H1 (cell line): ENCODE measurements around the gene MMP19. TPM values are rescaled to one million over a fixed set of nuclear protein-coding genes. Genes with fewer than 3 reads are reported as not detected.

Experiments
- SP2 ChIP-seq: IDR thresholded peaks from 2 replicates; pipeline ENCODE4 v1.6.1; 2012; ENCODE audit warnings: mild to moderate bottlenecking, low read length, inconsistent platforms
- polyA plus RNA-seq, 7 experiments: library from polyadenylated mRNA; depleted of rRNA in 3 of 7; stranded (reverse) in 5 of 7; unstranded in 2 of 7; fragments of >200 nt in 5 of 7; fragments of 200-250 nt in 2 of 7; gene quantifications; 1 replicate in 5 of 7; 2 replicates in 1 of 7; 4 replicates in 1 of 7; pipeline versions ENCODE4 v1.2.1 to v1.2.3, GENCODE V29; 2011 to 2013; ENCODE audit warnings: missing spikeins in 2 of 7, mixed read lengths in 2 of 7
- total RNA-seq: library from RNA; stranded (reverse); fragmentation: NEBNext Ultra II Directional; extraction: Animal tissue kit (Norgen Biotek cat#: 25700); gene quantifications from 2 replicates; pipeline ENCODE4 v1.2.1, GENCODE V29; 2021
- TF ChIP-seq, protein P1 (sequence below): IDR thresholded peaks from 2 replicates; pipeline ENCODE4 v1.6.1; 2012; ENCODE audit warnings: inconsistent platforms

MMP19 gene
- total and polyA plus RNA-seq, 2 of the 8 experiments (the other 6 are each of a cell fraction or from before 2014, with no cell fraction given), result 2.7 to 3.3 TPM

DNA sequence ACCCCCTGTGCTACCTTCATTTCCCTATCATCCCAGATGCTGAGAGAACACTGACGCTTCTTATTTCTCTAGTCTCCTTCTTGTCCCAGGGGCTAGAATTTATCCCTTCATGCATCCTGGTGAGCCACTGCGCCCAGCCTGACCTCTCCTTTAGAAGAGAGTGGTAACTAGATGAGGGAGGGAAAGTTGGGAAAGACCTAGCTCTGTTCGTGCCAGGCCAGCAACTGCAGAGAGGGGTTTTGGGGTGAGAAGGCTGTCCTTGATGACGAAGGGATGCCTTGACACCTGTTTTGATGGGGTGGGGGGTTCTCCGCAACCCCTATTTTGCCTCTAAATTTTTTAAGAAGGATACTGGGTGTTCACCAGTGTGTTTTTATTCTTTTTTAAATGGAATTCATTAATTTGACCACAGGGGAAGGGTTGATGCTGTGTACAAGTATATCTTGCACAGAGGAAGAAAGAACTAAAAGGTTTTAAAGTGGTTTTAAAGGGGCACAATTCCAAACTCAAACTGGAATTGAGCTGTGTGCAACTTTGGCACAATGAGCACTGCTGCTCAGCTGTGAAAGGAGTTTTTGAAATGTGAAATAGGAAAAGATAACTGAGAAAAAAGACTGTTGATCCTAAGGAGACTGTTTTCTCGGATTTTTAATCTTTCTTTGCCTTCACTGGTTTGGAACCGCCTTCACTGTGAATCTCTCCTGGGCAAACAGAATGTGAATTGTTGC, 7.0 kb upstream of the MMP19 start (continued):
- TF ChIP-seq, protein P1, sequence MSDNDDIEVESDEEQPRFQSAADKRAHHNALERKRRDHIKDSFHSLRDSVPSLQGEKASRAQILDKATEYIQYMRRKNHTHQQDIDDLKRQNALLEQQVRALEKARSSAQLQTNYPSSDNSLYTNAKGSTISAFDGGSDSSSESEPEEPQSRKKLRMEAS, result no peak
- no peak for TF ChIP-seq SP2
- TF ChIP-seq, all 59 proteins: peak for 0
